ENCODE data around the gene KPNB1. TPM values are rescaled to one million over a fixed set of nuclear protein-coding genes. Genes with fewer than 3 reads are reported as not detected.

Gene KPNB1
- total RNA-seq, 1 experiment from 2014 or later: 437 TPM

- DNase-seq (no peak), ATAC-seq (no peak)
- no peak overlapping the region for H3K27ac ChIP-seq (ENCODE audit: low read length)
- no peaks in the 10 kb centered on the region for H3K36me3 ChIP-seq (ENCODE audit: low read depth, low read length)
- intact Hi-C loops (cut with micrococcal nuclease): no loop called here
- no peak overlapping the region for H2AFZ ChIP-seq (ENCODE audit: low read length)
- no peak overlapping the region for H3K4me2 ChIP-seq (ENCODE audit: low read length)
- no peaks in the 10 kb centered on the region for H3K9me3 ChIP-seq (ENCODE audit: low read length)
- ChIA-PET CTCF (no interaction called here), POLR2A (ENCODE audit: unreplicated experiment) (no interaction called here)
- no peaks in the 10 kb centered on the region for H3K4me1 ChIP-seq (ENCODE audit: insufficient read depth, low read length)
- H3K9ac ChIP-seq (ENCODE audit: low read length): no peak overlapping the region
- no peaks in the 10 kb centered on the region for H3F3A ChIP-seq (ENCODE audit: low read length, unreplicated experiment)
- no peaks in the 10 kb centered on the region for H3K27me3 ChIP-seq (ENCODE audit: low read length)
- H4K20me1 ChIP-seq (ENCODE audit: low read length): no peaks in the 10 kb centered on the region
- no peaks in the 10 kb centered on the region for H3K79me2 ChIP-seq (ENCODE audit: low read length)
- BruUV-seq (replicated peaks): no TSS peak
- no peak overlapping the region for H3K4me3 ChIP-seq (ENCODE audit: low read length)
- no peaks in the 10 kb centered on the region for H3K9me2 ChIP-seq (replicated peaks; ENCODE audit: low read length)
- TF ChIP-seq CTCF (conservative IDR thresholded peaks at IDR 0.05; ENCODE audit: low read depth, low read length) (no peak), EZH2 (IDR thresholded peaks at IDR 0.05; ENCODE audit: low read length, unreplicated experiment) (no peak), EZH2phosphoT487 (IDR thresholded peaks at IDR 0.05; ENCODE audit: borderline replicate concordance, low read length) (no peak)
Measured at GRCh38 chr17:47727704-47728036, 78.0 kb downstream of the KPNB1 start.

GRCh38 chr17:47728214-47728877 is 78.6 kb downstream of the KPNB1 start:
- POLR2A ChIA-PET (ENCODE audit: unreplicated experiment): no interaction called here
- no peak overlapping the region for H3K9ac ChIP-seq (ENCODE audit: low read length)
- H3K36me3 ChIP-seq (ENCODE audit: low read depth, low read length): no peaks in the 10 kb centered on the region
- H3K9me3 ChIP-seq (ENCODE audit: low read length): no peaks in the 10 kb centered on the region
- H3K4me3 ChIP-seq (ENCODE audit: low read length): no peak overlapping the region
- no peak for TF ChIP-seq EZH2phosphoT487 (IDR thresholded peaks at IDR 0.05; ENCODE audit: borderline replicate concordance, low read length)
- TF ChIP-seq CTCF (conservative IDR thresholded peaks at IDR 0.05; ENCODE audit: low read depth, low read length): no peak
- TF ChIP-seq EZH2 (IDR thresholded peaks at IDR 0.05; ENCODE audit: low read length, unreplicated experiment): no peak
- no peaks in the 10 kb centered on the region for H4K20me1 ChIP-seq (ENCODE audit: low read length)
- H2AFZ ChIP-seq (ENCODE audit: low read length): no peak overlapping the region
- no peaks in the 10 kb centered on the region for H3K79me2 ChIP-seq (ENCODE audit: low read length)
- no TSS peak for BruUV-seq (replicated peaks)
- no peak overlapping the region for H3K4me2 ChIP-seq (ENCODE audit: low read length)
- H3K27me3 ChIP-seq (ENCODE audit: low read length): no peaks in the 10 kb centered on the region
- no peaks in the 10 kb centered on the region for H3K9me2 ChIP-seq (replicated peaks; ENCODE audit: low read length)
- no peak for ATAC-seq
- no peaks in the 10 kb centered on the region for H3F3A ChIP-seq (ENCODE audit: low read length, unreplicated experiment)
- CTCF ChIA-PET: no interaction called here
- no peak for DNase-seq
- intact Hi-C loops (cut with micrococcal nuclease): no loop called here
- H3K27ac ChIP-seq (ENCODE audit: low read length): no peak overlapping the region
- H3K4me1 ChIP-seq (ENCODE audit: insufficient read depth, low read length): no peaks in the 10 kb centered on the region

- H3K4me1 ChIP-seq (ENCODE audit: insufficient read depth, low read length): no peaks in the 10 kb centered on the region
- no peak overlapping the region for H3K9ac ChIP-seq (ENCODE audit: low read length)
- no peak overlapping the region for H3K27ac ChIP-seq (ENCODE audit: low read length)
- H2AFZ ChIP-seq (ENCODE audit: low read length): no peak overlapping the region
- TF ChIP-seq CTCF (conservative IDR thresholded peaks at IDR 0.05; ENCODE audit: low read depth, low read length) (no peak), EZH2 (IDR thresholded peaks at IDR 0.05; ENCODE audit: low read length, unreplicated experiment) (no peak), EZH2phosphoT487 (IDR thresholded peaks at IDR 0.05; ENCODE audit: borderline replicate concordance, low read length) (no peak)
- ChIA-PET CTCF (no interaction called here), POLR2A (ENCODE audit: unreplicated experiment) (no interaction called here)
- H3K9me2 ChIP-seq (replicated peaks; ENCODE audit: low read length): no peaks in the 10 kb centered on the region
- H3K79me2 ChIP-seq (ENCODE audit: low read length): no peaks in the 10 kb centered on the region
- no peaks in the 10 kb centered on the region for H3F3A ChIP-seq (ENCODE audit: low read length, unreplicated experiment)
- no TSS peak for BruUV-seq (replicated peaks)
- no peaks in the 10 kb centered on the region for H3K27me3 ChIP-seq (ENCODE audit: low read length)
- no peaks in the 10 kb centered on the region for H4K20me1 ChIP-seq (ENCODE audit: low read length)
- H3K9me3 ChIP-seq (ENCODE audit: low read length): no peaks in the 10 kb centered on the region
- H3K36me3 ChIP-seq (ENCODE audit: low read depth, low read length): no peaks in the 10 kb centered on the region
- no peak overlapping the region for H3K4me2 ChIP-seq (ENCODE audit: low read length)
- ATAC-seq: no peak
- no peak overlapping the region for H3K4me3 ChIP-seq (ENCODE audit: low read length)
- no peak for DNase-seq
- intact Hi-C loops (cut with micrococcal nuclease): no loop called here
Measured at GRCh38 chr17:47729476-47729875, 79.8 kb downstream of the KPNB1 start.

Data from PC-3 (cell line).